GM12865 (cell line): Measurements from ENCODE around the gene XRCC3.
"Not testable (repeated sequence)": the region's sequence is repeated elsewhere in the genome, so short reads cannot be mapped to it uniquely, and the experiment has no call there.

Experiments
- DNase-seq: peaks from one replicate; pipeline ENCODE4 v3.0.0; 2010; ENCODE audit warnings: low read depth
- H3K4me3 ChIP-seq: 2 replicates; pipeline ENCODE4 v1.5.1; 2011; ENCODE audit warnings: mild to moderate bottlenecking, low read depth, low read length, control low read depth
- TF ChIP-seq, protein P1 (sequence below): IDR thresholded peaks from 2 replicates; pipeline ENCODE4 v1.5.1; 2011; ENCODE audit warnings: low read length, control low read depth, low read depth, inconsistent platforms; ENCODE audit not compliant: insufficient read depth; ENCODE audit errors: missing control alignments

The XRCC3 gene

DNA sequence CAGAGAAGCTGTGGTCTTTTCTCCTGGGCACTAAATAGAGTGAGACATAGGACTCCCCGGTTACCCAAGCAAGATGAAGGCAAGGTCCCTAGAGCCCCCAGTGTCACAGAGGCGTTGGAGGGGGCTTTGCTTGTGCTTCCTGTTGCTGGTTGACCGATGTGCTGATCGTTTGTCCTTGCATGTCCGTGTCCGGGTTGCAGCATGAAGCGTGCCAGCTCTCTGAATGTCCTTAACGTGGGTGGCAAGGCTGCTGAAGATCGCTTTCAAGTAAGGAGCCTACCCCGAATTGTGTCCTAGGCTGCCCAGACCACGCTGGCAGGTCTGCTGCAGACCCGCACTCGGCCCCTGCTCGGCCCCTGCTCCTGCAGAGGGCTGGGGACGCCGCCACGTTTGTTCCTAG lies 23.1 kb downstream of the XRCC3 start:
- TF ChIP-seq, protein P1, sequence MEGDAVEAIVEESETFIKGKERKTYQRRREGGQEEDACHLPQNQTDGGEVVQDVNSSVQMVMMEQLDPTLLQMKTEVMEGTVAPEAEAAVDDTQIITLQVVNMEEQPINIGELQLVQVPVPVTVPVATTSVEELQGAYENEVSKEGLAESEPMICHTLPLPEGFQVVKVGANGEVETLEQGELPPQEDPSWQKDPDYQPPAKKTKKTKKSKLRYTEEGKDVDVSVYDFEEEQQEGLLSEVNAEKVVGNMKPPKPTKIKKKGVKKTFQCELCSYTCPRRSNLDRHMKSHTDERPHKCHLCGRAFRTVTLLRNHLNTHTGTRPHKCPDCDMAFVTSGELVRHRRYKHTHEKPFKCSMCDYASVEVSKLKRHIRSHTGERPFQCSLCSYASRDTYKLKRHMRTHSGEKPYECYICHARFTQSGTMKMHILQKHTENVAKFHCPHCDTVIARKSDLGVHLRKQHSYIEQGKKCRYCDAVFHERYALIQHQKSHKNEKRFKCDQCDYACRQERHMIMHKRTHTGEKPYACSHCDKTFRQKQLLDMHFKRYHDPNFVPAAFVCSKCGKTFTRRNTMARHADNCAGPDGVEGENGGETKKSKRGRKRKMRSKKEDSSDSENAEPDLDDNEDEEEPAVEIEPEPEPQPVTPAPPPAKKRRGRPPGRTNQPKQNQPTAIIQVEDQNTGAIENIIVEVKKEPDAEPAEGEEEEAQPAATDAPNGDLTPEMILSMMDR = no peak
- peak; percentile 40 for DNase-seq
- no peak overlapping the region for H3K4me3 ChIP-seq

DNA sequence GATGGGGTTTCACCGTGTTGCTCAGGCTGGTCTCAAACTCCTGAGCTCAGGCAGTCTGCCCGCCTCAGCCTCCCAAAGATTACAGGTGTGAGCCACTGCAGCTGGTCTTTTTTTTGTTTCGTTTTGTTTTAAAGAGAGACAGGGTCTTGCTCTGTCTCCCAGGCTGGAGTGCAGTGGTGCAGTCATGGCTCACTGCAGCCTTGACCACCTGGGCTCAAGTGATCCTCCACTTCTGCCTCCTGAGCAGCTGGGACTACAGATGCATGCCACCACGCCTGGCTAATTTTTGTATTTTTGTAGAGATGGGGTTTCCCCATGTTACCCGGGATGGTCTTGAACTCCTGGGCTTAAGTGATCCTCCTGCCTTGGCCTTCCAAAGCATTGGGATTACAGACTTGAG lies 23.6 kb downstream of the XRCC3 start:
- DNase-seq = peak; percentile 76
- not testable (repeated sequence) for H3K4me3 ChIP-seq

DNA sequence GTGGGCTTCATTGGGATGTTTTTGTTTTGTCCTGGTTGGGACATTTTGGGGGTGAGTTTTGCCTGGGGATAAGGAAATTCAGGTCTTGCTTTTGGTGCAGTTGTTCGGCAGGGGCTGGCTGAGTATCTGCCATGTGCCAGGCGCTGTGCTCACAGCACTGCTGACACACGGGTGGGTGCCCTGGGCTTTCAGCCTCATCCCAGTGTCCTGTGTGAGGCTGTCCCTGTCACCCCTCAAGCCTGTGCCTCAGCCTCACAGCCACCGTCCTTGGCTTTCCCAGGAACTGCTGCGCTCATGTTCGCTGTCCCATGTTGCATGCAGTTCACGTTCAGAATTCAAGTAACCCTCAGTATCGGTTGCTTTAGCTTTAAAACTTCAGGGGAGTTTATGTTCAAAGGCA lies 24.9 kb downstream of the XRCC3 start:
- H3K4me3 ChIP-seq = peak overlapping the region; percentile 59
- TF ChIP-seq, protein P1 = no peak
- peak; percentile 15 for DNase-seq

DNA sequence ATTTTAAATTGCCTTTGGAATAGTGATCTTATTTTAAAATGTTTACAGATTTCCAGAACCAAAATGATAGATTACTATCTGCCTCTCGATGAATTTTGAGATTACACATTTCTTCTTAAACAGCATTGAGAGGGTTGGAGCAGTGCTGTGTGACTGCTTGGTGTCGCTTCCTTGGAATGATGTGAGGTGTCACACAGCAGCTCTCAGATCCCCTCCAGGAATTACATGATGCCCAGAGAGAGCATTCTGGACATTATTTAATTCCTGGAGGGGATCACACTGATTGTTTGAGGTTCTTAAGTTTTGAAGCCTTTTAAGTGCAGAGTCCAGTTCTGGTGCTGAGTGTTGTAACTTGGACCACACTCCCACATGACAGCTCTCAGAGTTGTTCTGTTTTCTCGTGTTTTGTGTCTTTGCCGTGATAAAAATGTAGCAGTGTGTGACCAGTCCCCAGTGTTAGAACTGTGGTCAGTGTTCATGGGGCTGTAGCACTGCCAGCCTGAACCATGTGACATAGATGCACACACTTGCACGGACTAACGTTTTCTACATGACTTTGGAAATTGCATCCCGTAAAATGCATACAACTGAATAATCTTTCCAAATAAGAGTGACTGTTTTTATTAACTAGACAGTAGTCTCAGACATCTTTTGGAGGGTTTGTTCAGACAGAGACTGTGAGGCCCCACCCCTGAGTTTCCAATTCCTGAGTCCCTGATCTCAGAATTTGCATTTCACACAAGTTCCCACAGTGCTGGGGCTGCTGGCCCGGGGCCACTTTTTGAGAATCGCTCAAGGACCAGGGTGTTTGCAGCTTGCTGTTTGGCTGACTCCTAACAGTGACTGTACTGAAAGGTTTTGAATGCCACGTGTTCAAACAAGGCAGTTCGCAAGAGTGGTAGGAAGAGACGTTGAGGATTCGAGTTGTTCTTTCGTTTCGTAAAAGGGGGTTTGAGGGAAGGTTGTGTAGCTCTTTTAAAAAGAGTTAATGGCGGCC lies 26.0 kb downstream of the XRCC3 start:
- H3K4me3 ChIP-seq = peak overlapping the region; percentile 59

DNA sequence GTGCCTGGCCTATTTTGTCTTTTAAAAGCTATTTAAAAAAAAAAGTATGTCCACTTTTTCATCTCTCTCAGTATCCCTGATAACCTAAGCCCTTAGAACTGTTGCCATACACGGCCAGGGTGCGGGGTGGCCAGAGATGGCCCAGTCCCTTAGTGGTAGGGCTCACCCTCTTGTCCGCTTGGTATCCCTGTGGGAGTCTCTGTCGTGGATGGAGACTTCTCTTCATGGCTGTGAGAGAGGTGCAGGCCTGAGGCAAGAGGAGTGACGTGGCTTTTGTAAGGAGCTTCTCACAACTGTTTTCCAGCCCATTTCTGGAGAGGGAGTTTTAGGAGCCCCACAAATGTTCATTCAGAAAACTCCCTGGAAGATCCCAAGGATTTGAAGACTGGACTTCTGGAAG lies 26.8 kb downstream of the XRCC3 start:
- DNase-seq = no peak
- TF ChIP-seq, protein P1 = no peak
- H3K4me3 ChIP-seq = no peak overlapping the region

More for the DNA sequence above, 26.0 kb downstream of the XRCC3 start:
- DNase-seq = peak; percentile 94
- TF ChIP-seq, protein P1 = no peak

DNA sequence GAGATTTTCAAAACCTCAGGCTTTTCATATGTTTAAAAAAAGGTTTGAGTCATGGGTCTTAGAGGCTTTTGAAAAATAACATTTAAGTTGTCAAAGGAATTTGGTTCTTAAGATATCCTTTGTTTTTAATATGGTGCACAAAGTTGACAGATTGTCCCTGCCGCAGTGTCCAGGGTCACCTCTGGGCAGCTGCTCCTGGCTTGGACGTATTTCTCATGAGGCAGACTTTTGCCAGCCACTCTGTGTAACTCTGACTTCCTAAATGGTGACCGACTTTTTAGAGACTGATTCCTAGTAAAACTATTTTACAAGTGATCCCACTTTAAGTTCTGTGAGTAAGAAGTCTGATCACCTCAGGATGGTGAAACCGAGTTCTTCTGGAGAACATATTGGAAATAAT lies 27.5 kb downstream of the XRCC3 start:
- no peak for DNase-seq
- H3K4me3 ChIP-seq = no peak overlapping the region
- TF ChIP-seq, protein P1 = no peak

DNA sequence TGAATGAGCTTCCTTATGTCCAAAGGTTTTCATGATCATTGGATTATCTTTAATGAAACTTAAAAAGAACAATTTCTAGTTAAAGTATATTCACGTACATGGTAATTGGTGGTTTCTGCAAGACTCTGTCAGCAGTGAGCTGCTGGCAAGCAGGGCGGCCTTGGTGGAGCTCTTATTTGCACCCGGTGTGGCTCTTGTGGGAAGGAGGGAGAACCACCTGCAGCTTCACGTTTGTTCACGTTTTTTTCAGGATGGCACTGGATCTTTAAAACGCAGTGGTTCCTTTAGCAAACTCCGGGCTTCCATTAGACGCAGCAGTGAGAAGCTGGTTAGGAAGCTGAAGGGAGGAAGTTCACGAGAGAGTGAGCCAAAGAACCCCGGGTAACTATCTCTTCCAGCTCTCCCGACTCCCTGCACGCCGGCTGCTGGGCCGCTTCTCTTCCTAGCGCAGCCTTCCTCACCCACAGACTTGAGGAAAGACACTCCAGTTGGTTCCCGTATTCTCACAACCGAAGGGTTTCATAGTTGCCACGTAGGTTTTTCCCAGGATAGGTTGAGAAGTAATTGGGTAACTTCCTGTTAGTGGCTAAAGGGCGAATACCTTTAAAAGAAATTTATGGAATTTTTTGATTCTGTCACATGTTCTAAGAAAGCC lies 28.3 kb downstream of the XRCC3 start:
- H3K4me3 ChIP-seq = no peak overlapping the region

More for the DNA sequence above, 28.3 kb downstream of the XRCC3 start:
- TF ChIP-seq, protein P1 = no peak
- DNase-seq = no peak
